H1 (cell line): ENCODE results near the gene MCC. TPM values are rescaled to one million over a fixed set of nuclear protein-coding genes. Genes with fewer than 3 reads are reported as not detected.

ENCODE experiments used
- CTCF ChIA-PET: fragments of 300-600 bp; sonication (Branson Sonifier 250); formaldehyde crosslinking; loops from one replicate; lab custom pipeline; 2021; ENCODE audit not compliant: partially characterized antibody; lab: Charles Lee
- POLR2A ChIA-PET: fragments of 300-600 bp; sonication (Branson Sonifier 250); formaldehyde crosslinking; loops from one replicate; lab custom pipeline; 2021; ENCODE audit warnings: inconsistent platforms; ENCODE audit not compliant: partially characterized antibody; lab: Charles Lee
- DNase-seq, 2 experiments: peaks; one replicate each; pipeline versions ENCODE4 v3.0.0 to v3.0.0-alpha.2; 2010 to 2022; ENCODE audit warnings: low spot score in 2 of 2, low read depth in 1 of 2, mixed read lengths in 1 of 2
- FAIRE-seq: peaks from 2 replicates; lab custom pipeline; 2011; peaks lifted over from hg19 to GRCh38; lab: Jason Lieb, UNC
- H2AFZ ChIP-seq: 2 replicates; pipeline ENCODE4 v1.8.1; 2012; ENCODE audit warnings: low read length, inconsistent platforms
- H2AK5ac ChIP-seq: 2 replicates; pipeline ENCODE4 v1.6.1; 2013; ENCODE audit warnings: low read depth, low read length
- H2BK120ac ChIP-seq: replicated peaks from 2 replicates; pipeline ENCODE3; 2013; ENCODE audit warnings: low read depth, low read length, inconsistent platforms
- H2BK12ac ChIP-seq: 2 replicates; pipeline ENCODE4 v1.6.1; 2013; ENCODE audit warnings: low read depth, low read length
- H2BK15ac ChIP-seq: 2 replicates; pipeline ENCODE4 v1.6.1; 2013; ENCODE audit warnings: low read length
- H2BK20ac ChIP-seq: 2 replicates; pipeline ENCODE4 v1.6.1; 2013; ENCODE audit warnings: low read length
- H2BK5ac ChIP-seq: 2 replicates; pipeline ENCODE4 v1.6.1; 2013; ENCODE audit warnings: low read depth, low read length
- H3K14ac ChIP-seq: 2 replicates; pipeline ENCODE4 v1.6.1; 2013; ENCODE audit warnings: inconsistent platforms; ENCODE audit not compliant: insufficient read length
- H3K18ac ChIP-seq: 2 replicates; pipeline ENCODE4 v1.6.1; 2013; ENCODE audit warnings: low read length; ENCODE audit errors: extremely low read depth
- H3K23ac ChIP-seq: 2 replicates; pipeline ENCODE4 v1.6.1; 2013; ENCODE audit warnings: inconsistent platforms; ENCODE audit not compliant: insufficient read length
- H3K23me2 ChIP-seq: 2 replicates; pipeline ENCODE4 v1.6.1; 2013; ENCODE audit warnings: low read depth, low read length
- H3K27ac ChIP-seq: 2 replicates; pipeline ENCODE4 v1.6.1; 2011; ENCODE audit warnings: low read depth, low read length, inconsistent platforms
- H3K27me3 ChIP-seq, 4 experiments: replicated peaks in 1 of 4; 1 replicate in 1 of 4; 2 replicates in 3 of 4; pipeline versions ENCODE4 v1.6.1 to v1.8.1; 2011 to 2013; ENCODE audit warnings: low read length in 3 of 4, mild to moderate bottlenecking in 3 of 4, inconsistent platforms in 2 of 4, mixed read lengths in 2 of 4, moderate library complexity in 1 of 4; ENCODE audit not compliant: control insufficient read depth in 3 of 4, insufficient read depth in 3 of 4; ENCODE audit errors: extremely low read depth in 1 of 4
- H3K36me3 ChIP-seq, 4 experiments: 2 replicates each; pipeline versions ENCODE4 v1.6.1 to v1.8.1; 2011 to 2013; ENCODE audit warnings: mild to moderate bottlenecking in 4 of 4, low read length in 3 of 4, moderate library complexity in 2 of 4, control low read depth in 1 of 4, inconsistent platforms in 1 of 4; ENCODE audit not compliant: insufficient read depth in 4 of 4, control insufficient read depth in 2 of 4
- H3K4ac ChIP-seq: replicated peaks from 2 replicates; pipeline ENCODE3; 2013; ENCODE audit warnings: low read length, low read depth, mixed read lengths, inconsistent platforms; ENCODE audit not compliant: insufficient read length
- H3K4me1 ChIP-seq, 4 experiments: replicated peaks in 1 of 4; 1 replicate in 1 of 4; 2 replicates in 3 of 4; pipeline versions ENCODE4 v1.6.1 to v1.8.1; 2011 to 2013; ENCODE audit warnings: low read length in 3 of 4, inconsistent platforms in 2 of 4, mixed read lengths in 1 of 4; ENCODE audit not compliant: insufficient read depth in 4 of 4, control insufficient read depth in 3 of 4
- H3K4me2 ChIP-seq, 2 experiments: 2 replicates each; pipeline versions ENCODE4 v1.6.1 to v1.8.1; 2011 to 2013; ENCODE audit warnings: low read depth in 2 of 2, low read length in 2 of 2, control low read depth in 1 of 2, inconsistent platforms in 1 of 2, mild to moderate bottlenecking in 1 of 2; ENCODE audit not compliant: insufficient read depth in 1 of 2
- H3K4me3 ChIP-seq, 4 experiments: fragments of 200-600, 300-600 bp in 1 of 4; sonication (generic), shearing (Covaris generic), sonication (Bioruptor Twin) in 1 of 4; 2 replicates each; pipeline versions ENCODE4 v1.5.1 to v1.8.1; 2011 to 2016; ENCODE audit warnings: low read length in 4 of 4, low read depth in 3 of 4, control low read depth in 2 of 4, inconsistent platforms in 2 of 4, mild to moderate bottlenecking in 2 of 4, mixed read lengths in 1 of 4, moderate library complexity in 1 of 4; ENCODE audit not compliant: insufficient read depth in 2 of 4; ENCODE audit errors: extremely low read depth in 1 of 4
- H3K56ac ChIP-seq: replicated peaks from 2 replicates; pipeline ENCODE3; 2013; ENCODE audit warnings: low read depth, mild to moderate bottlenecking, mixed read lengths, low read length, inconsistent platforms; ENCODE audit not compliant: insufficient read length
- H3K79me1 ChIP-seq: 2 replicates; pipeline ENCODE4 v1.6.1; 2013; ENCODE audit warnings: low read depth, low read length, control low read depth
- H3K79me2 ChIP-seq, 2 experiments: 2 replicates each; pipeline versions ENCODE4 v1.6.1 to v1.8.1; 2012 to 2013; ENCODE audit warnings: low read length in 2 of 2, mild to moderate bottlenecking in 2 of 2, inconsistent platforms in 1 of 2; ENCODE audit not compliant: insufficient read depth in 2 of 2, control insufficient read depth in 1 of 2
- H3K9ac ChIP-seq, 4 experiments: replicated peaks in 1 of 4; 1 replicate in 1 of 4; 2 replicates in 3 of 4; pipeline versions ENCODE4 v1.6.1 to v1.8.1; 2011 to 2013; ENCODE audit warnings: low read depth in 3 of 4, low read length in 3 of 4, control low read depth in 2 of 4, mild to moderate bottlenecking in 2 of 4, moderate library complexity in 2 of 4, inconsistent platforms in 1 of 4; ENCODE audit errors: extremely low read depth in 1 of 4
- H3K9me3 ChIP-seq, 2 experiments: 2 replicates each; pipeline versions ENCODE4 v1.6.1 to v1.8.1; 2012 to 2013; ENCODE audit warnings: mild to moderate bottlenecking in 2 of 2, moderate library complexity in 2 of 2, control low read depth in 1 of 2, inconsistent platforms in 1 of 2, low read depth in 1 of 2, low read length in 1 of 2, mixed read lengths in 1 of 2; ENCODE audit not compliant: insufficient read depth in 2 of 2
- H4K20me1 ChIP-seq, 2 experiments: replicated peaks in 1 of 2; 2 replicates each; pipeline versions ENCODE3 to v1.8.1; 2011 to 2013; ENCODE audit warnings: inconsistent platforms in 2 of 2, low read length in 2 of 2, mild to moderate bottlenecking in 1 of 2; ENCODE audit not compliant: insufficient read depth in 2 of 2, control insufficient read depth in 1 of 2
- H4K5ac ChIP-seq: 2 replicates; pipeline ENCODE4 v1.6.1; 2013; ENCODE audit warnings: low read length, low read depth, mixed read lengths, inconsistent platforms; ENCODE audit not compliant: insufficient read length
- H4K8ac ChIP-seq: 2 replicates; pipeline ENCODE4 v1.8.0; 2013; ENCODE audit warnings: mild to moderate bottlenecking, moderate library complexity, low read length, inconsistent platforms; ENCODE audit not compliant: insufficient read depth; ENCODE audit errors: extremely low read depth
- H4K91ac ChIP-seq: replicated peaks from 2 replicates; pipeline ENCODE3; 2013; ENCODE audit warnings: low read length, mixed read lengths, inconsistent platforms; ENCODE audit not compliant: insufficient read length
- ATF3 ChIP-seq: IDR thresholded peaks from 2 replicates; pipeline ENCODE4 v1.6.1; 2011; ENCODE audit warnings: low read depth, mild to moderate bottlenecking, low read length; ENCODE audit not compliant: insufficient read depth
- CBX8 ChIP-seq: fragments of 300-800, 300-1000 bp; sonication (generic); IDR thresholded peaks from 2 replicates; pipeline ENCODE4 v1.7.1; 2016; ENCODE audit warnings: low read depth, low read length, borderline replicate concordance
- CHD1 ChIP-seq: IDR thresholded peaks from 2 replicates; pipeline ENCODE4 v1.6.1; 2012; ENCODE audit warnings: low read depth, low read length, improper control_type of control experiment
- CHD2 ChIP-seq: IDR thresholded peaks from 2 replicates; pipeline ENCODE4 v1.6.1; 2012; ENCODE audit warnings: low read length, improper control_type of control experiment
- EZH2 ChIP-seq: fragments of 200-600 bp; sonication (generic); IDR thresholded peaks from 2 replicates; pipeline ENCODE4 v1.7.1; 2012; ENCODE audit warnings: low read depth, mild to moderate bottlenecking, moderate library complexity, low read length, inconsistent platforms; ENCODE audit not compliant: severe bottlenecking
- HDAC6 ChIP-seq: IDR thresholded peaks from one replicate; pipeline ENCODE4 v1.7.1; 2012; ENCODE audit warnings: low read depth, mild to moderate bottlenecking, inconsistent platforms, low read length, moderate library complexity
- JUN ChIP-seq: IDR thresholded peaks from 2 replicates; pipeline ENCODE4 v1.6.1; 2011; ENCODE audit warnings: low read depth, mild to moderate bottlenecking, improper control_type of control experiment, low read length
- JUND ChIP-seq: IDR thresholded peaks from 2 replicates; pipeline ENCODE4 v1.6.1; 2011; ENCODE audit warnings: mild to moderate bottlenecking, improper control_type of control experiment, low read length
- POLR2A ChIP-seq, 2 experiments: IDR thresholded peaks; 1 replicate in 1 of 2; 2 replicates in 1 of 2; pipeline ENCODE4 v1.6.1; 2011; ENCODE audit warnings: low read depth in 2 of 2, low read length in 2 of 2, mild to moderate bottlenecking in 2 of 2; ENCODE audit errors: control extremely low read depth in 1 of 2
- RFX5 ChIP-seq: IDR thresholded peaks from 2 replicates; pipeline ENCODE4 v1.6.1; 2011; ENCODE audit warnings: low read depth, low read length, improper control_type of control experiment, borderline replicate concordance
- SAP30 ChIP-seq: fragments of 300-600 bp; sonication (generic); IDR thresholded peaks from 2 replicates; pipeline ENCODE4 v1.7.1; 2012; ENCODE audit warnings: low read length, moderate library complexity, mild to moderate bottlenecking, inconsistent platforms; ENCODE audit not compliant: insufficient read depth, insufficient replicate concordance
- SIN3A ChIP-seq, 2 experiments: IDR thresholded peaks in 1 of 2; conservative IDR thresholded peaks in 1 of 2; 2 replicates each; pipeline ENCODE4 v1.6.1; 2011 to 2012; ENCODE audit warnings: low read length in 2 of 2, improper control_type of control experiment in 1 of 2, low read depth in 1 of 2, mild to moderate bottlenecking in 1 of 2
- SUZ12 ChIP-seq: fragments of 200-600 bp; sonication (generic); IDR thresholded peaks from 2 replicates; pipeline ENCODE4 v1.6.1; 2012; ENCODE audit warnings: mild to moderate bottlenecking, inconsistent platforms, low read length, moderate library complexity, mixed read lengths
- YY1 ChIP-seq: IDR thresholded peaks from 2 replicates; pipeline ENCODE4 v1.6.1; 2011; ENCODE audit warnings: low read depth, mild to moderate bottlenecking, low read length
- polyA plus RNA-seq, 7 experiments: library from polyadenylated mRNA; depleted of rRNA in 3 of 7; stranded (reverse) in 5 of 7; unstranded in 2 of 7; fragments of >200 nt in 5 of 7; fragments of 200-250 nt in 2 of 7; gene quantifications; 1 replicate in 5 of 7; 2 replicates in 1 of 7; 4 replicates in 1 of 7; pipeline versions ENCODE4 v1.2.1 to v1.2.3, GENCODE V29; 2011 to 2013; ENCODE audit warnings: missing spikeins in 2 of 7, mixed read lengths in 2 of 7
- total RNA-seq: library from RNA; stranded (reverse); fragmentation: NEBNext Ultra II Directional; extraction: Animal tissue kit (Norgen Biotek cat#: 25700); gene quantifications from 2 replicates; pipeline ENCODE4 v1.2.1, GENCODE V29; 2021

Gene MCC
- total and polyA plus RNA-seq, 2 of the 8 experiments (the other 6 are each of a cell fraction or from before 2014, with no cell fraction given) = 2.6 to 18.3 TPM

GRCh38 chr5:113188436-113188835 is 299.8 kb downstream of the MCC start:
- FAIRE-seq = no peak
- Histone ChIP-seq H2BK5ac (no peak overlapping the region), H2AFZ (no peak overlapping the region), H3K36me3 (no peaks in the 10 kb centered on the region), H3K4me2 (no peak overlapping the region), H3K14ac (no peak overlapping the region), H3K4ac (no peak overlapping the region), H3K23me2 (no peaks in the 10 kb centered on the region), H3K23ac (no peak overlapping the region), H3K18ac (no peak overlapping the region), H3K4me3 (no peak overlapping the region), H3K27ac (no peak overlapping the region), H4K5ac (no peak overlapping the region), H2BK20ac (no peak overlapping the region), H3K9me3 (peaks cover 3% of the 10 kb centered on the region in 2 experiments; a peak in 1 of 4 replicates)
- ChIA-PET POLR2A (interaction anchor here (0.5 kb wide), 1 partner anchor 26 kb away, joined by 3 read pairs; no protein-coding TSS in a partner anchor), CTCF (interaction anchor here (0.7 to 1.6 kb wide), 3 partner anchors 12 to 63 kb away, joined by 3 read pairs; no protein-coding TSS in a partner anchor)
- TF ChIP-seq CHD1 (no peak), SIN3A (conservative IDR thresholded peaks at IDR 0.05 in 1 of 2, IDR thresholded peaks at IDR 0.05 in 1 of 2; ENCODE audit: low read depth in 1 of 2, low read length in 2 of 2) (no peak), CHD2 (no peak), ATF3 (no peak), SUZ12 (no peak), JUND (no peak), JUN (no peak), SAP30 (no peak), EZH2 (no peak), YY1 (no peak), POLR2A (IDR thresholded peaks at IDR 0.05; ENCODE audit: control extremely low read depth in 1 of 2, low read depth in 2 of 2, low read length in 2 of 2) (no peak), CBX8 (no peak), RFX5 (no peak), HDAC6 (no peak)
- TF ChIP-seq, all 59 proteins: peak for 0
- Histone ChIP-seq H4K8ac (no peak overlapping the region), H2BK120ac (no peak overlapping the region), H3K56ac (no peak overlapping the region), H2BK12ac (no peak overlapping the region), H2BK15ac (no peak overlapping the region), H3K4me1 (peaks cover 0 to 6% (median 1%) of the 10 kb centered on the region in 4 experiments; a peak in 3 of 7 replicates), H3K79me2 (no peaks in the 10 kb centered on the region), H4K91ac (no peak overlapping the region), H2AK5ac (no peak overlapping the region), H3K79me1 (peaks cover 2% of the 10 kb centered on the region; the same call in 1 of the 2 replicates), H3K27me3 (no peaks in the 10 kb centered on the region), H3K9ac (no peak overlapping the region), H4K20me1 (no peaks in the 10 kb centered on the region)
- no peak for DNase-seq
